Activated T-helper 2 cell treated with anti-CD3 and anti-CD28 coated beads, Interferon-gamma antibody, Interleukin-2, Interleukin-4, amounts not matched to agents 10 μg/mL and 5 μg/mL and 100 μg/mL, durations not matched to agents 14 hours and 24 hours and 36 hours (primary cell): Measurements from ENCODE around the gene CNPY4. TPM values are rescaled to one million over a fixed set of nuclear protein-coding genes. Genes with fewer than 3 reads are reported as not detected.
A peak's percentile ranks its signal among the peaks of the same experiment; 100 is the strongest.

Experiments
- DNase-seq: peaks from one replicate; pipeline ENCODE4 v3.0.0; 2021; ENCODE audit warnings: low spot score
- H3K27ac Mint-ChIP-seq: one replicate; pipeline ENCODE4 v1.8.0; 2021; ENCODE audit warnings: mixed read lengths
- H3K27me3 Mint-ChIP-seq: one replicate; pipeline ENCODE4 v1.8.0; 2021; ENCODE audit warnings: low read depth, mixed read lengths
- H3K36me3 Mint-ChIP-seq: one replicate; pipeline ENCODE4 v1.8.0; 2021; ENCODE audit warnings: low read depth, mixed read lengths
- H3K4me1 Mint-ChIP-seq: one replicate; pipeline ENCODE4 v1.8.0; 2021; ENCODE audit warnings: low read depth, mixed read lengths
- H3K4me3 Mint-ChIP-seq: one replicate; pipeline ENCODE4 v1.8.0; 2021; ENCODE audit warnings: low read depth, mild to moderate bottlenecking, moderate library complexity, mixed read lengths
- H3K9me3 Mint-ChIP-seq: one replicate; pipeline ENCODE4 v1.8.0; 2021; ENCODE audit warnings: mixed read lengths
- intact Hi-C: fragments of 100-400 bp; cut with micrococcal nuclease; formaldehyde crosslinking; loops from one replicate; pipeline ENCODE4 v1.15.1; 2023
- total RNA-seq: library from RNA; stranded (reverse); gene quantifications from 2 replicates; pipeline ENCODE4 v1.2.3, GENCODE V29; 2022

The CNPY4 gene
- total RNA-seq, 1 donor from 2014 or later = 19.1 TPM

DNA sequence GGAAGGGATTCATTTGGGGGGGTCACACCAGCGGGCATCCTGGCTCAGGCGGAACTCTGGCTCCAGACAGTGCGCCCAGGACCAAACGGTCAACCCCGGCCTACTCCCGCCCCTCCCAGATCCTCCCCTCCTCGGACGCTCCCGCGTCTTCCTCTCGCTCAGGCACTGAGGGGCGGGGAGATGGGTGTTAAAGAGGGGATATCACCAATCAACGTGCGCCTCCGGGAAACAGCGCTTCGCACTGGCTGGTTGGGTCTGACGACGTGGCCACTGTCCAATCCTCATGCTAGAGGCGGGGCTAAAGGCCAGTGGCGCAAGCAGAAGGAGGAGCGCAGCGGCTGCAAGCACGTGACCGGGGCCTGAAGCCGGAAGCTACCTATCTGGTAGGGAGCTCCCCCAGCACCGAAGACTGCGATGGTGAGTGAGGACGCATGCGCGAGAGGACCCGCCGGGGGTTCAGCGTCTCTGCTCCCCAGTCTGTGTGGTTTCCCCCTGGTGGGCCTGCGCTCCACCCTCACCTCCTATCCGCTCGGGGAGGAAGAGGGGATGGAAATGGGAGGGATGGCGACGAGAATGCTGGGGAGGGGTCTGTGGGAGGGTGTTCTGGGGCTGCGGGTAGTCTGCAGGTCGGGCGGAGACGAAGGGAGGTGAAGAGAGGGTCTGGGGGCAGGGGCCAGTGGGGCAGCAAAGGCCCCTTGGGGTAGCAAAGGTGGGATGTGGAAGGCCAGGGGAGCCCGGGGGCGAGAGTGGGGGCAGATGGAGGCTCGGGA is 29.3 kb downstream of the CNPY4 start, which contains the start of gene LAMTOR4:
TSS of gene LAMTOR4 (plus strand) at position 360 of the 770 bp plus-strand sequence. CDS start at position 415, 55 bp downstream.
- no peaks in the 10 kb centered on the region for H3K27me3 Mint-ChIP-seq

DNA sequence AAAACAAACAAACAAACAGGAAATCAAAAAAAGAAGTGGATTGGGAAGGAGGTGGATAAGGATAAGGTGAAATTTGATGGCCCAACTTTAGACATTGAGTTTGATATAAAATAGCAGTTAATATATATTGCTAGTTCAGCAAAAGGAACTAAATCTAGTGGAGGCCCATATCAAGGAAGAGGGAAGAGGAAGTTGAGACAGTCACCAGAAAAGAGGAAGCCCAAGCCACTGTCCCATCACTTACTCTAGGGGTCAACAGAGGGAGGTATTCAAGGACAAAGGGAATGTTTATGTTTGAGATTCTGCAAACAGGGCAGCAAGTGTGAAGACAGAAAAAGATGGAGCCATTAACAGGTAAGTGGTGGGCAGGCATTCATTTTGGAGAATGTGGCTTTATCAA is 33.0 kb downstream of the CNPY4 start:
- peaks cover 45% of the 10 kb centered on the region for H3K36me3 Mint-ChIP-seq

More for the DNA sequence above, 29.3 kb downstream of the CNPY4 start, which contains the start of gene LAMTOR4:
- peak within 1 kb of the TSS; percentile 95 for H3K27ac Mint-ChIP-seq
- H3K9me3 Mint-ChIP-seq = no peaks in the 10 kb centered on the region
- H3K4me3 Mint-ChIP-seq = peak within 1 kb of the TSS; percentile 96
- intact Hi-C loops = loop anchor here (2.0 kb wide), 2 partner anchors 60 kb away; partner anchors contain the start of gene COPS6
- H3K36me3 Mint-ChIP-seq = peaks cover 21% of the 10 kb centered on the region
- H3K4me1 Mint-ChIP-seq = peaks cover 21% of the 10 kb centered on the region
- DNase-seq = peak; percentile 99

DNA sequence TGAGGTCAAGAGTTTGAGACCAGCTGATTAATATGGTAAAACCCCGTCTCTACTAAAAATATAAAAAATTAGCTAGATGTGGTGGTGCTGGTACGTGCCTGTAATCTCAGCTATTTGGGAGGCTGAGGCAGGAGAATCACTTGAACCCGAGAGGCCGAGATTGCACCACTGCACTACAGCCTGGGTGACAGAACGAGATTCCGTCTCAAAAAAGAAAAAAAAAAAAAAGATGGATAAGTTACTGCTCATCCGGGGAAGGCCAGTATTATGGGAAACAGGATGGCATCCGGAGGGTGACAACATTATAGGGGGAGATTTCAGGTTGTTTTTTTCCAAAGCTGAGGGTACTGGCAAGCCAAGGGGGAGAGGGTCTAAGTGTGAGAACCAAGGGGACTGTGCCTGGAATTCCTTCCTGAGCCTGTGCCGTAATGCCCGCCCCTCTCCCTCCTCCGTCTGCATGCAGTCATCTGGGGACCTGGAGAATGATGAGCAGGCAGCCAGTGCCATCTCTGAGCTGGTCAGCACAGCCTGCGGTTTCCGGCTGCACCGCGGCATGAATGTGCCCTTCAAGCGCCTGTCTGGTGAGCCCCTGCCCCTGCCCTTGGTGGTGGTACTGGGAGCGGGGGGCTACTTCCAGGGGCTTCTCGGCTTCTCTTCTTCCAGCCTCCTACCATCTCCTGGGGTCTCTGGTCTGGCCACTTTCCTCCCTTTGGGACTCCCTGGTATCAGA is 33.7 kb downstream of the CNPY4 start:
- Mint-ChIP-seq H3K27ac (no peak overlapping the region), H3K4me1 (peaks cover 38% of the 10 kb centered on the region), H3K36me3 (peaks cover 49% of the 10 kb centered on the region), H3K27me3 (no peaks in the 10 kb centered on the region), H3K4me3 (no peak overlapping the region), H3K9me3 (no peaks in the 10 kb centered on the region)
- intact Hi-C loops = no loop called here
- no peak for DNase-seq

More for the DNA sequence above, 33.0 kb downstream of the CNPY4 start:
- DNase-seq = no peak
- H3K27me3 Mint-ChIP-seq = no peaks in the 10 kb centered on the region
- no peak overlapping the region for H3K4me3 Mint-ChIP-seq
- intact Hi-C loops = no loop called here
- H3K9me3 Mint-ChIP-seq = no peaks in the 10 kb centered on the region
- peak overlapping the region; percentile 19 for H3K27ac Mint-ChIP-seq
- H3K4me1 Mint-ChIP-seq = peaks cover 35% of the 10 kb centered on the region

DNA sequence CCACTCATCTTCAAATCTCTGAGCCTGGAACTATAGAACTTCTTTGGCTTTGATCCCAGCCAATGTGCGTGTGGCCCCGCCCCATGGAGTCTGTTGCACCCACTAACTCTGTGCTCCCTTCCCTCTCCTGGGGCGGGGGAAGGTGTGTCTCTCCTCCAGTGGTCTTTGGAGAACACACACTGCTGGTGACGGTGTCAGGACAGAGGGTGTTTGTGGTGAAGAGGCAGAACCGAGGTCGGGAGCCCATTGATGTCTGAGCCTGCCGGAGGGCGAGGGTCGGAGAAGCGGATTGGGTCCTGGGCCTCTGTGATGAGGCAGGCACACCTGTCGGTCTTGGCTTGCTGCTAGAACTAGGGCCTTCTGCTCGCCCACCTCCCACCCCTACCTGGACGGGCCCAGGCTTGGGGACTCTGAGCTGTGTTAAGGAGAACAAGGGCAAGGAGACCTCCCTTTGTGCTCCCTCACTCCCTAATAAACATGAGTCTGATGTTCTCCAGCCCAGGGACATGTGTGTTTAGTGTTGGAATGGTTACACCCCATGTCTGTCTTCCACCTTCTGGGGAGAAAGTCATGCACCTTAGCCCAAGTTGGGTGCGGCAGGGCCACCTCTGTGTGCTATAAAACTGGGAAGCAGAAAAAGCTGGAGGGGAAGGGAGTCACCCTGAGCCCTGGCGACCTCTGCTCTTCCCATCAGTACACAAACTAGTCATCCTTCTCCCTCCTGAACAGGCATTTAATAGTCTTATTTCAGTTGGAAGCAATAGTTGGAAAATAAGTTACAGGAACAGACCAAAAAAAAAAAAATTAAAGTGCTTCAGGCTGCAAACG is 34.5 kb downstream of the CNPY4 start:
- intact Hi-C loops = no loop called here
- Mint-ChIP-seq H3K27ac (no peak overlapping the region), H3K36me3 (peaks cover 49% of the 10 kb centered on the region), H3K9me3 (no peaks in the 10 kb centered on the region), H3K4me3 (no peak overlapping the region), H3K4me1 (peaks cover 35% of the 10 kb centered on the region), H3K27me3 (no peaks in the 10 kb centered on the region)
- no peak for DNase-seq

DNA sequence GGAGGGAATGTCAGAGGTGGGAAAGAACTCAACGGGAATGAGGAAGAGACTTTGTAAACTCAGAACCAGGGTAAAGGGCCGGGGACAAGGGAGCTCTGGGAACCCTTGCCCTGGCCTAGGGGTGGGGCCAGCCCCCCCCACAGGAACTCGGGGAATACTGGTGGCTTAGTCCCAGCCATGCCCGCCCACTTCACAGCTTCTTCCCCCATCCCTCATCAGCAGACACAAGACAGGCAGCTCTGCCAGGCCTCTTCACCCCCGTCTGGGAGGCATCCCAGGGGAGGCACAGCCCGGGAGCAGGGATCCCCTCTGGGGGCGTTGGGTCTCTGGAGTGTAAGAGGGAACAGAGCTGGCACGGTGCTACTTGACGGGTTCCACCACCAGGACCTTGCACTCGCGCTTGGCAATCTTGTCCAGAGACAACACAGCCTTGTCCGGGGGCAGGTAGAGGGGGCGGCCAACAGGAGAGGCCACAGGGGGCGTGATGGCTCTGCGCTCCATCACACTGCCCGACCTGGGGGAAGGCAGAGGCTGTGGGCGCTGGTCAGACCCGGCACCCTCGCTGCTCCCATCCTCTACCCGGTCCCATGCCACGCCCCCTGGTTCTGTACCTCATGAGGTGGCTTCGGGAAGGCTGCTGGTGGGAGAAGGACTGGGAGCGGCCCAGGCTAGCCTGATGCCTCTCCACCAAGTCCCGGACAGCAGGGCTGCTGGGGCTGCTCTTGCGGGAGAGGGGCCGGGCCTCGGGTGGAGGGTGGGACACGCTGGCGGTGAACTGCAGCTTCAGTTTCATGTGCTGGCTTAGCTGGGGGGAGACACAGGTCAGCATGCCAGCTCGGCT is 35.4 kb downstream of the CNPY4 start:
- intact Hi-C loops = no loop called here
- no peaks in the 10 kb centered on the region for H3K27me3 Mint-ChIP-seq
- H3K27ac Mint-ChIP-seq = no peak overlapping the region
- no peaks in the 10 kb centered on the region for H3K9me3 Mint-ChIP-seq
- no peak overlapping the region for H3K4me3 Mint-ChIP-seq
- peaks cover 39% of the 10 kb centered on the region for H3K4me1 Mint-ChIP-seq
- peaks cover 49% of the 10 kb centered on the region for H3K36me3 Mint-ChIP-seq
- no peak for DNase-seq

DNA sequence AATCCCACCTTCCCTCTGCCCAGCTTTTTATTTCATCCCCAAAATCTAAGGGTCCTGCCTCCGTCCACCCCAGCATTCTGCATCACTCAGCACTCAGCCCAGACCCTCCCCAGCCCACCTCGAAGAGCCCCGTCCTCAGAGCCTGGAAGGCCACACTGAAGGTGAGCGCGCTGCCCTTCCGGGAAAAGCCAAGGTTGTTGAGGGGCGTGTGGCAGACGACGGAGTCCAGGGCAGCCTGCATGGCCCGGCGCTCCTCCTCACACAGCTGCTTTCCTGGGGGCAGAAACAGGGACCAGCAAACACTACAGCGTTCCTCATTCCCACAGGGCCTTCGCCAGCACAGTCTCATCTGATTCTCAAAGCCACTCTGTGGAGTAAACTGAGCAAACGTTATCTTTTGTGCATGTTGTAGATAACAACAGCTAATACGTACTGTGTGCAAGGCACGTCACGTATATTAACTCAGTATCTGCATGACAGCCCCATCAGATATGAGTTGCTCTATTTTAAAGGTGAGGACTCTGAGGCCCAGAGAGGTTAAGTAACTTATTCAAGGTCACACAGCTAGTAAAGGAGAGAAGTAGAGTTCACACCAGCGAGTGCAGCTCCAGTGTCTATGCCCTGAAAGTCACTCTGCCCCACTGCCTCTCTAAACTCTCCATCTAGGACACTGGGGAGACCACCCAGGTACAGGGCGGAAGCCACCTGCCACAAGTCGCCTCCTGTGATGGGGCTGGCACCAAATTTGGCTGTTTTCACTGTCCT is 36.3 kb downstream of the CNPY4 start:
- DNase-seq = no peak
- intact Hi-C loops = no loop called here
- no peak overlapping the region for H3K4me3 Mint-ChIP-seq
- H3K9me3 Mint-ChIP-seq = no peaks in the 10 kb centered on the region
- H3K27me3 Mint-ChIP-seq = no peaks in the 10 kb centered on the region
- peaks cover 44% of the 10 kb centered on the region for H3K36me3 Mint-ChIP-seq
- peaks cover 33% of the 10 kb centered on the region for H3K4me1 Mint-ChIP-seq
- H3K27ac Mint-ChIP-seq = no peak overlapping the region

DNA sequence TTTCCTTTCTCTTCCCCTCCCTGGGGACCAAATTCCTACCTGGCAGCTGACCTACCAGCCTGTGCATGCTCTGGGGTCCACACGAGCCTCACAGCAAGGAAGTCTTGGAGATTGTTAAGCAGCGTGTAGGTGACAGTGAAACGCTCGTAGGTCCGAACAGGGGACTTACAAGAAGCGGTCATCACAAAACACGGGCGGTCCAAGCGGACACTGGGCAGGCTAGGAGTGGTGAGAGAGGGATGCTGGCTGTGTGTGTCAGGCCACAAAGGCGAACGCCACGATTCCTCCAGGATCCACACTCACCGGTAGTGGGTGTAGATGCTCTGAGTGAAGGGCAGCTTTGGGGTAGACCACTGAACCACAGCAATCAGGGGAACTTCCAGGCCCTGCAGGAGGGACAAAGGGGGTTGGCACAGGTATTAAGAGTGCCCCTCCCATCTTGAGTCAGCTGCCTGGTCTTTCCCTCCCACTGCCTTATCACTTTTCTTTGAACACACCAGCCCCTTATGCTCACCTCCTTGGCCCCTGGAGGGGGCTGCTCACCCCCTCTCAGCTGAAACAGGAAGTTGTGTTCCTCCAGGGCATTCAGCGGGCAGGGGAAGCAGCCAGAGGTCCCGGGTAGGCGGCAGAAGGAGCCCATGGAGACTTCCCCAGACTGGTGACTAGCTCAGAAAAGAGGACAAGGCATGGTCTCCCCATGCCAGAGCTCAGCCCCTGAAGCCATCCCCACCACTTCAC is 37.1 kb downstream of the CNPY4 start:
- Mint-ChIP-seq H3K27me3 (no peaks in the 10 kb centered on the region), H3K36me3 (peaks cover 44% of the 10 kb centered on the region), H3K9me3 (no peaks in the 10 kb centered on the region), H3K4me3 (peak overlapping the region; percentile 77), H3K27ac (no peak overlapping the region), H3K4me1 (peaks cover 33% of the 10 kb centered on the region)
- no peak for DNase-seq
- intact Hi-C loops = no loop called here

DNA sequence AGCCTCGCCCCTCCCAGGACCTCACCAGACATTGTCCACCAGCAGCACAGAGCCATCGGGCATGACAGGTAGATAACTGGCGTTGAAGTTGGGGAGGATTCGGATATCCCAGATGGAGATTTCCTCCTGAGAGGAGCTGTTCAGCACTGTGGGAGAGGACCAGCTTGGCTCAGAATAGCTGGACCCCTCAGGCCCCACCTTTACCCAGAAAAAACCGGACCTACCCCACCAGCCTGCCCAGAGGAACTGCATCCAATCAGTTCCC is 37.6 kb downstream of the CNPY4 start:
- Mint-ChIP-seq H3K4me1 (peaks cover 31% of the 10 kb centered on the region), H3K27me3 (no peaks in the 10 kb centered on the region), H3K9me3 (no peaks in the 10 kb centered on the region), H3K36me3 (peaks cover 39% of the 10 kb centered on the region), H3K4me3 (peak overlapping the region; percentile 77), H3K27ac (no peak overlapping the region)
- intact Hi-C loops = no loop called here
- no peak for DNase-seq

DNA sequence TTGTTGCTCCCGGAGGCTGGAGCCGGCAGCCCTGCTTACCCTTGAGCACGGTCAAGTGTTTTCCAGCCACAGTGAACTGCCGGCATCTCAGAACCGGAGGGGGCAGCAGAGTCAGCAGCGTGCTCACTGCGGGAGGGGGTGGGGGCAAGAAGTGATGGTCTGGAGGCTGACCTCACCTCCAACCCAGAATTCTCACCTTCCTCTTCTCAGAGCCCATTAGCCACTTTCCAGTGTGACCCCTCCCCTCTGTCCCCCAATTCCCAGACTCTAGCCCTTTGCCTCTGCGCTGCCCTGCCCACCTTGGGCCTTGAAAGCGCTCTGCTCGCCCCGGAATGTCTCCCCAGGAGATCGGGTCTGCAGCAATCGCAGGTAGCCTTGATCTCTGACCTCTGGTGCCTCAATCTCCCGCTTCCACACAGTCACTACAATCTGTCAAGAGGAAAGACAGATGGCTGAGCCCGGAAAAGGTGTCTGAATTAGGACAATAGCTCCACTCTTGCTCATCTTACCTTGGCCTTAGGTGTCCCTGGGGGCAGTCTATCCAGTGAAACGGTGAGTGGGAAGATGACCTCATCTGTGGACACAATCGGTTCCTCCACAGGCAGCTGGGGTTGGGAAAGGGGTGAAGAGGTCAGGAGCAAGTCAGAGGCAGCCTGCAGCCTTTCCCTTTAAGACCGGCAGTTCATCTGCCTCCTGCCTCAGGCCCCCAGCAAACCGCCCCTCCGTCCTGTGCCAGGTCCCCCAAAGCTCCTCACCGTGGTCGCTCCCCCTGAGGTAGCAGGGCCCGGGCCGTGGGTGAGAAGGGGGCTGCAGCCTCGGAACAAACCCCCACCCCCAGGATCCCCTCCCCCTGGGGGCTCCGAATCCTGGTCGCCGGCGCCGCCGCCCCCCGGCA is 38.1 kb downstream of the CNPY4 start:
- no peaks in the 10 kb centered on the region for H3K9me3 Mint-ChIP-seq
- H3K27me3 Mint-ChIP-seq = no peaks in the 10 kb centered on the region
- peaks cover 29% of the 10 kb centered on the region for H3K4me1 Mint-ChIP-seq
- intact Hi-C loops = no loop called here
- DNase-seq = no peak
- H3K27ac Mint-ChIP-seq = peak overlapping the region; percentile 55
- peaks cover 33% of the 10 kb centered on the region for H3K36me3 Mint-ChIP-seq
- peak overlapping the region; percentile 77 for H3K4me3 Mint-ChIP-seq

DNA sequence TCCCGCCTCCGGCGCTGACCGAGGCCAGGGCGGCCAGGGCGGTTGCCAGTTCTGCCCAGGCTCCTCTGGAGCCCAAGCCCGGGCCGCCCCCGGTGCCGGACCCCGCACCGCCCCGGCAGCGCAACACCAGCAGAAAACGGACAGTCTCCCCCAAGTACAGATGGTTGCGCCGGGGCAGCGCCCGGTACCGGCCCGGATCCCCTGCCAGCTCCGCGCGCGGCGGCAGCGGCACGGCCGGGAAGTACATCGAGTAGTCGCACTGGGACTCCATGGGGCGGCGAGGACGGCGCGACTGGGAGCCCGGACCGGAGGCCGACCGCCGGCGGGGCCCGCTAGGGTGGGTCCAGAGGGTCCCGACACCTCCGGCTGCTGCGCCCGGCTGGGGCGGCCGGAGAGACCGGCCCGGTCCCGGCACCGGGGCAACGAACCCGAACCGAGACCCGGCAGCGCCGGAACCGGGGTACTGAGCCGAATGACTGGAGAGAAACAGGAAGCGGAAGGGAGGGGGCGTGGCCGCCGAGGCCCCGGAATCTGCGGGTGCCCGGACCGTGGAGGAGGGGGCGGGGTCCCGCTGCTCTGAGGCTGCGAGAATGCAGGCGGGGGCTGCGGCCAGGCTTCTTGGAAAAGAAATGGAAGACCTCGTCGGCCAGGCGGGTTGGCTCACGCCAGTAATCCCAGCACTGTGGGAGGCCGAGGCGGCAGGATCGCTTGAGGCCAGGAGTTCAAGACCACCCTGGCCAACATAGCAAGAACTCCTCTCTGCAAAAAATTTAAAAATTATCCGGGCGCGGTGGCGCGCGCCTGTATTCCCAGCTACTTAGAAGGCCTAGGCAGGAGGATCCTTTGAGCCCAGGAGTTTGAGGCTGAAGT is 39.0 kb downstream of the CNPY4 start, which contains the start of gene TRAPPC14:
TSS of gene TRAPPC14 (minus strand) at position 495 of the 870 bp plus-strand sequence. CDS start at position 271, 224 bp downstream.
- Mint-ChIP-seq H3K36me3 (peaks cover 28% of the 10 kb centered on the region), H3K9me3 (no peaks in the 10 kb centered on the region), H3K4me3 (peak within 1 kb of the TSS; percentile 79), H3K27ac (peak within 1 kb of the TSS; percentile 73), H3K4me1 (peaks cover 35% of the 10 kb centered on the region), H3K27me3 (no peaks in the 10 kb centered on the region)
- intact Hi-C loops = no loop called here
- DNase-seq = peak; percentile 88
